T47D (cell line): ENCODE results near the gene YOD1.

Source experiments
- DNase-seq, 2 experiments: peaks; one replicate each; pipeline versions ENCODE4 v3.0.0 to v3.0.0-alpha.2; 2011 to 2012; ENCODE audit warnings: low read depth in 1 of 2, low spot score in 1 of 2
- JUND ChIP-seq: IDR thresholded peaks from 2 replicates; pipeline ENCODE4 v1.6.1; 2012; ENCODE audit warnings: low read depth
- in situ Hi-C: cut with HindIII; loops from 2 replicates; pipeline ENCODE4 v1.10.0; 2016; ENCODE audit warnings: low sequenced_read_pairs, low pct_unique_long_range_greater_than_20kb

Gene YOD1

GRCh38 chr1:207035877-207036551 is 15.0 kb downstream of the YOD1 start:
- in situ Hi-C loops = no loop called here
- TF ChIP-seq JUND = no peak
- no peak for DNase-seq

GRCh38 chr1:207034998-207035397 is 16.0 kb downstream of the YOD1 start:
- DNase-seq = no peak
- in situ Hi-C loops = no loop called here
- TF ChIP-seq JUND = no peak

DNA sequence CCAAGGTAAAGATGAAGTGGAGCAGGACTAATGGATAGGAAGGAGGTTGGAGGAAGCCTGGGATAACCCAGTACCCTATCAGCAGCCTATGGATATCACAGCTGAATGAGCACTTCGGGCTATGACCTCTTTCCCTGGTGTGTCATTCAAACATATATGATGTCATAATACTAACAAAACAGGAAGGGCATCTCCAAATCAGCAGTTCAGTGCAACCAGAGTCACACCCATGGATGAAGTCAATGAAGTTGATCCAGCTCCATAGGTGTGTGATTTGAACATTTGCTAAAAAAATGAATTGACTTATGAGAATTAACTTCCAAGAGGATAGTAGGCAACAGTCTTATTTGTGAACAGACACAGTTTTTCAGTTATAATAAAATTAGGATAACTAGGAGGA is 16.8 kb downstream of the YOD1 start:
- in situ Hi-C loops = no loop called here
- no peak for DNase-seq
- TF ChIP-seq JUND = no peak

GRCh38 chr1:207033302-207033701 is 17.7 kb downstream of the YOD1 start:
- no peak for TF ChIP-seq JUND
- DNase-seq = peak in 1 of 2 experiments; percentile 58
- in situ Hi-C loops = no loop called here

DNA sequence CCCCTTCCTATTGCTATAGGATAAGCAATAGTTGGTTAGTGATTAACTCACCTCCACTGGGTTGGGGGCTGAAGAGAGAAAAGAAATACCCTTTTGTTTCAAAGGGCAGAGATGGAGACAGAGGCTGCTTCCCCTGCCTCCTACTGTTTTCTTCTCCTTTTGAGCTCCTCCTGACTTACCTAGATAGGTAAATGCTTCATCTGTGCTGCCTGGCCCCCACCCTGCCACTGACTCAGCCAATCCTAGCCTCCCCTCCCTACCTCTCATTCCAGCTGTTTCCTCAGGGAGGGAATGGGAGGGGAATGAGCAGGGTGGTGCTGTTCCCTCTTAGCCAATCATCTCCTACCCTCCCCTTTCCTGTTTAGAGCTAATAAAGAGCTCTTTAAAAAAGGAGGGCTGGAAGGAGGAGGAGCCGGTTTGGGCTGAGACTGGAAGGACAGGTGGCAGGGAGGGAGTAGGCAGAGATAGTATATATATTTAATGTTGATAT is 18.4 kb downstream of the YOD1 start, which contains the start of gene C1orf116:
Gene C1orf116, minus strand, starts transcription at position 229 of the 490 bp plus-strand sequence. CDS start 5,158 bp downstream, outside the sequence.
- DNase-seq = peak; percentile 54 to 90
- no peak for TF ChIP-seq JUND
- in situ Hi-C loops = no loop called here

DNA sequence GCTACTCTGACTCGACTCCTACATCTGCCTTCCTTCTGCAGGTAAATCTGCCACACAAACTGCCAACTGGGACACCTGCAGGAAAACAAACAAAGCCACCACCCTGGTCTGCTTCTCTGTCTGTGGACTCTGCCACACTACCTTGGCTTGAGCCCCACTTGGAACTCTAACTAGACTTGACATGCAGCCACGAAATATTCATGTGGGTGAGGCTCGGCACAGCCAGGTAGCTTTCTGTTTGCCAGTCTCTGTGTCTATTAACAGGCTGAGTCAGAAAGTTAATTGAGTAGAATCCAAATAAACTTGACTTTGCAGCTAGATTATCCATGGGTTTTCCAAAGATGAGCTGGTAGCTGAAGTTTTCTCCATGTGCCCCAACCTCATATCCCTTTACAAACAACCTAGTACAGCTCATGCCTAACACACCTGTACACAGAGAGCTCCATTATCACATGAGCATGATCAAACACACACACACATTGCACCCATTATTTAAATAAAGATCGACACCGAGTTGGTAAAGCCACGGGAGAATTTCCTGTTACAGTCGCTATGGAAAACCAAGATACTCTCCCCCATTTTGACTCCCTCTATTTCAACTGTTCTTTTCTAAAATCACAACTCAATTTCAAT is 19.3 kb downstream of the YOD1 start:
- in situ Hi-C loops = no loop called here
- DNase-seq = peak in 1 of 2 experiments; percentile 57
- TF ChIP-seq JUND = no peak

DNA sequence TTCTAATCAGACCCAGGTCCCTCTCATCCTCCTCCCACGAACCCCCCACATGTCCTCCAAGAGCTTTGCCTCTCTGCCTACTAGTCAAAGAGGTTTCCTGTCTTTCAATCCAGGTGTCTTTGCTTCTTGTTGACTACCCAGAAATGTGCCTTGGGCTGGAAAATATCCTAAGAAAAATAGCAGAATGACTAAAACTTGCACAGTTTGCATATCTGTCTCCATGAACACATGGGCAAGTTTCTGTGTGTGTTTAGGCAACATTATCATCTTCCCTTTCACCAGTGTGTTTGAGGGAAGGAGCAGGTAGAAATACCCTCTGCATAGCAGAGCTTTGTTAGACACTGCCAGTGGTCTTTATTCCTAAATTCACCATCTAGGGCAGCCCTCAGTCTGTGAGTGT is 20.0 kb downstream of the YOD1 start:
- TF ChIP-seq JUND = no peak
- in situ Hi-C loops = no loop called here
- DNase-seq = no peak

- no peak for DNase-seq
- in situ Hi-C loops = no loop called here
- TF ChIP-seq JUND = no peak
These were observed 20.4 kb downstream of the YOD1 start for GRCh38 chr1:207030522-207031009.

DNA sequence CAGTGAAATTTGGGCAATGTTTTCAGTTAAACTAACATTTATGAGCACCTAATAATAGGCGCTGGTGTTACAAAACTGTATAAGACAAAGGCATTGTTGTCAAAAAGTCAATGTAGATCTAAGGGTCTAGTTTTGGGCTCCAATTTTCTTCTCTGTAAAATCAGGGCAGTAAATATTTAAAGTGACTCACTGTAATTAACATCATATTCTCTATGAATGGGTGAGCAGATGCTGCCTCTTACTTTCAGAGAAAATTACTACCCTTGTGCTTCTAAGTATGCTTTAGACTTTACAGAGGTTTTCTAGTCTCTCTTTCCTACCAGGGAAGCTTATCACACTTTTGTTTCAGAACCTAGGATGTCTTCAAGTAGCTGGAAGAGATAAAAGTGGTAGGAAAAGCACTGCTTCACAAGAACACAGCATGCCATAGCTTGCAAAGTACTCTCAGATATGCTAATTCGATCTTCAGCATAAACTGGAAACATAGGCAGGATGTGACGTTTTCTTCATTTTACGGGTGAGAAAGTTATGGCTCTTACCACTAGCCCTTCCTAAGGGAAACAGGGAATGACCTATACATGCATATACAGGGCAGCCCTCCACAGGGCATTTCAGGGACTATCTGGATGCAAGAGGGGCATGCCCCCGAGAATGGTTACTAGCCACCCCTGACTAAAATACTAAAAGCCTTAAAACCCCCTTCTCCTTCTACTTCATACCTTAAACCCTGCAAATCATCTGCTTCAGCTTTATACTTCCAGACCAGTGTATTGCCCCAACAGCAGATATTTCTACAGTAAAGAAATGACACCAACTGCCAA is 21.1 kb downstream of the YOD1 start:
- in situ Hi-C loops = no loop called here
- TF ChIP-seq JUND = no peak
- DNase-seq = no peak

GRCh38 chr1:207028884-207029650 is 21.9 kb downstream of the YOD1 start:
- in situ Hi-C loops = no loop called here
- no peak for TF ChIP-seq JUND
- no peak for DNase-seq

DNA sequence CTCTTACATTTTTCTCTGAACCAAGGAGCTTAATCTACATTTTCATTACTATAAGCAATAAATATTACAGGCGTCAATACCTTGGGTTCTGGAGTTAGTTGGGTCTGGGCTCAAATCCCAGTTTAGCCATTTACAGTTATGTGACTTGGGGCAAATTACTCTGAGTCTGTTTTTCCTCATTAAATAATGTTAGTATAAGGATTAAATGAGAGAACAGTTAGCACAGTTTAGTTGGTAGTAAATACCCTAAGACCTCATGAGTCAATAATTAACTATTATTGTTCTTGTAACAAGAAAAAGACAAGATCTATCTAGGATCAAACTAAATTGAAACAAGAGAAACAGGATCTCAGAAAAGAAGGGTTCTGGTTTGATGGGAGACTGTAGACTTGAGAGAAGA is 23.1 kb downstream of the YOD1 start:
- peak in 1 of 2 experiments; percentile 40 for DNase-seq
- 0 out of 2 replicates have a peak, but pooled peaks have one; percentile 32 for TF ChIP-seq JUND
- in situ Hi-C loops = no loop called here
